Liver (tissue), 3 donors: ENCODE data around the gene ARSK.

Source experiments
- ATF3 ChIP-seq: IDR thresholded peaks from 2 replicates; pipeline ENCODE4 v1.6.1; 2016; ENCODE audit warnings: antibody characterized with exemption
- CTCF ChIP-seq: fragments of 150-350 bp; IDR thresholded peaks from 2 replicates; pipeline ENCODE4 v1.5.1; 2017; ENCODE audit warnings: improper control_type of control experiment, low read depth, low read length; ENCODE audit not compliant: missing input control
- EGR1 ChIP-seq, 2 donors: IDR thresholded peaks; 2 replicates each; pipeline ENCODE4 v1.6.1; 2016 to 2018; ENCODE audit warnings: antibody characterized with exemption in 2 of 2, low read depth in 2 of 2
- FOXA1 ChIP-seq: IDR thresholded peaks from 2 replicates; pipeline ENCODE4 v1.6.1; 2016; ENCODE audit warnings: antibody characterized with exemption
- HNF4A ChIP-seq, 2 donors: conservative IDR thresholded peaks; 2 replicates each; pipeline ENCODE4 v1.6.1; 2016; ENCODE audit warnings: antibody characterized with exemption in 2 of 2, mild to moderate bottlenecking in 2 of 2
- JUND ChIP-seq, 2 donors: IDR thresholded peaks; 2 replicates each; pipeline ENCODE4 v1.6.1; 2016; ENCODE audit warnings: antibody characterized with exemption in 2 of 2
- MAX ChIP-seq: IDR thresholded peaks from 2 replicates; pipeline ENCODE4 v1.6.1; 2016; ENCODE audit warnings: antibody characterized with exemption
- NR2F2 ChIP-seq: IDR thresholded peaks from 2 replicates; pipeline ENCODE4 v1.6.1; 2016; ENCODE audit warnings: antibody characterized with exemption
- RAD21 ChIP-seq, 2 donors: IDR thresholded peaks; 2 replicates each; pipeline ENCODE4 v1.6.1; 2016; ENCODE audit warnings: antibody characterized with exemption in 2 of 2, mild to moderate bottlenecking in 2 of 2
- RXRA ChIP-seq, 2 donors: IDR thresholded peaks; 2 replicates each; pipeline ENCODE4 v1.6.1; 2017 to 2018; ENCODE audit warnings: antibody characterized with exemption in 2 of 2, mild to moderate bottlenecking in 1 of 2
- TAF1 ChIP-seq: conservative IDR thresholded peaks from 2 replicates; pipeline ENCODE4 v1.6.1; 2016; ENCODE audit warnings: antibody characterized with exemption, mild to moderate bottlenecking
- YY1 ChIP-seq: IDR thresholded peaks from 2 replicates; pipeline ENCODE4 v1.6.1; 2016; ENCODE audit warnings: antibody characterized with exemption, mild to moderate bottlenecking
- TF ChIP-seq, protein P1 (sequence below): IDR thresholded peaks from 2 replicates; pipeline ENCODE4 v1.6.1; 2016; ENCODE audit warnings: antibody characterized with exemption, mild to moderate bottlenecking
- TF ChIP-seq, protein P2 (sequence below): IDR thresholded peaks from 2 replicates; pipeline ENCODE4 v1.6.1; 2016; ENCODE audit warnings: antibody characterized with exemption
- donor health status: healthy.
- donor health status: healthy.

- TF ChIP-seq, protein P1, sequence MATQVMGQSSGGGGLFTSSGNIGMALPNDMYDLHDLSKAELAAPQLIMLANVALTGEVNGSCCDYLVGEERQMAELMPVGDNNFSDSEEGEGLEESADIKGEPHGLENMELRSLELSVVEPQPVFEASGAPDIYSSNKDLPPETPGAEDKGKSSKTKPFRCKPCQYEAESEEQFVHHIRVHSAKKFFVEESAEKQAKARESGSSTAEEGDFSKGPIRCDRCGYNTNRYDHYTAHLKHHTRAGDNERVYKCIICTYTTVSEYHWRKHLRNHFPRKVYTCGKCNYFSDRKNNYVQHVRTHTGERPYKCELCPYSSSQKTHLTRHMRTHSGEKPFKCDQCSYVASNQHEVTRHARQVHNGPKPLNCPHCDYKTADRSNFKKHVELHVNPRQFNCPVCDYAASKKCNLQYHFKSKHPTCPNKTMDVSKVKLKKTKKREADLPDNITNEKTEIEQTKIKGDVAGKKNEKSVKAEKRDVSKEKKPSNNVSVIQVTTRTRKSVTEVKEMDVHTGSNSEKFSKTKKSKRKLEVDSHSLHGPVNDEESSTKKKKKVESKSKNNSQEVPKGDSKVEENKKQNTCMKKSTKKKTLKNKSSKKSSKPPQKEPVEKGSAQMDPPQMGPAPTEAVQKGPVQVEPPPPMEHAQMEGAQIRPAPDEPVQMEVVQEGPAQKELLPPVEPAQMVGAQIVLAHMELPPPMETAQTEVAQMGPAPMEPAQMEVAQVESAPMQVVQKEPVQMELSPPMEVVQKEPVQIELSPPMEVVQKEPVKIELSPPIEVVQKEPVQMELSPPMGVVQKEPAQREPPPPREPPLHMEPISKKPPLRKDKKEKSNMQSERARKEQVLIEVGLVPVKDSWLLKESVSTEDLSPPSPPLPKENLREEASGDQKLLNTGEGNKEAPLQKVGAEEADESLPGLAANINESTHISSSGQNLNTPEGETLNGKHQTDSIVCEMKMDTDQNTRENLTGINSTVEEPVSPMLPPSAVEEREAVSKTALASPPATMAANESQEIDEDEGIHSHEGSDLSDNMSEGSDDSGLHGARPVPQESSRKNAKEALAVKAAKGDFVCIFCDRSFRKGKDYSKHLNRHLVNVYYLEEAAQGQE: no peak
- TF ChIP-seq CTCF (no peak), JUND (IDR thresholded peaks at IDR 0.05) (no peak), ATF3 (no peak), RAD21 (IDR thresholded peaks at IDR 0.05) (no peak), EGR1 (IDR thresholded peaks at IDR 0.05; ENCODE audit: low read depth in 2 of 2) (no peak), MAX (no peak), YY1 (no peak), FOXA1 (no peak), NR2F2 (no peak), TAF1 (no peak), RXRA (IDR thresholded peaks at IDR 0.05) (no peak), HNF4A (conservative IDR thresholded peaks at IDR 0.05) (no peak)
- TF ChIP-seq, protein P2, sequence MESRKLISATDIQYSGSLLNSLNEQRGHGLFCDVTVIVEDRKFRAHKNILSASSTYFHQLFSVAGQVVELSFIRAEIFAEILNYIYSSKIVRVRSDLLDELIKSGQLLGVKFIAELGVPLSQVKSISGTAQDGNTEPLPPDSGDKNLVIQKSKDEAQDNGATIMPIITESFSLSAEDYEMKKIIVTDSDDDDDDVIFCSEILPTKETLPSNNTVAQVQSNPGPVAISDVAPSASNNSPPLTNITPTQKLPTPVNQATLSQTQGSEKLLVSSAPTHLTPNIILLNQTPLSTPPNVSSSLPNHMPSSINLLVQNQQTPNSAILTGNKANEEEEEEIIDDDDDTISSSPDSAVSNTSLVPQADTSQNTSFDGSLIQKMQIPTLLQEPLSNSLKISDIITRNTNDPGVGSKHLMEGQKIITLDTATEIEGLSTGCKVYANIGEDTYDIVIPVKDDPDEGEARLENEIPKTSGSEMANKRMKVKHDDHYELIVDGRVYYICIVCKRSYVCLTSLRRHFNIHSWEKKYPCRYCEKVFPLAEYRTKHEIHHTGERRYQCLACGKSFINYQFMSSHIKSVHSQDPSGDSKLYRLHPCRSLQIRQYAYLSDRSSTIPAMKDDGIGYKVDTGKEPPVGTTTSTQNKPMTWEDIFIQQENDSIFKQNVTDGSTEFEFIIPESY: no peak
These were observed 94.4 kb downstream of the ARSK start for GRCh38 chr5:95649274-95649673.
